ENCODE measurements around the gene TMUB1.

Gene TMUB1

GRCh38 chr7:151082141-151083070 is 887 bp downstream of the TMUB1 start:
- DNase-seq, result no peak

- DNase-seq, result no peak
Observed at GRCh38 chr7:151081170-151082101, 1.9 kb downstream of the TMUB1 start.

- peak; percentile 93 for DNase-seq
Observed at GRCh38 chr7:151080522-151081169, 2.6 kb downstream of the TMUB1 start, which contains the start of gene FASTK. FASTK (minus strand) TSS chr7:151080809; CDS start chr7:151080766, 43 bp downstream.

GRCh38 chr7:151080067-151080521 is 3.2 kb downstream of the TMUB1 start:
- no peak for DNase-seq

- no peak for DNase-seq
Observed at GRCh38 chr7:151079199-151079910, 3.9 kb downstream of the TMUB1 start.

GRCh38 chr7:151078233-151079040 is 4.9 kb downstream of the TMUB1 start:
- no peak for DNase-seq

- DNase-seq, result no peak
Observed at GRCh38 chr7:151077705-151078232, 5.5 kb downstream of the TMUB1 start.

- DNase-seq, result peak; percentile 45
Observed at GRCh38 chr7:151076863-151077704, 6.2 kb downstream of the TMUB1 start.

- DNase-seq, result no peak
Observed at GRCh38 chr7:151075978-151076426, 7.3 kb downstream of the TMUB1 start.

- DNase-seq, result no peak
Observed at GRCh38 chr7:151075662-151075971, 7.7 kb downstream of the TMUB1 start.

GRCh38 chr7:151074817-151075661 is 8.3 kb downstream of the TMUB1 start:
- DNase-seq, result no peak

GRCh38 chr7:151073990-151074389 is 9.3 kb downstream of the TMUB1 start:
- DNase-seq, result no peak

- DNase-seq, result no peak
Observed at GRCh38 chr7:151071032-151071866, 12.0 kb downstream of the TMUB1 start.

- no peak for DNase-seq
Observed at GRCh38 chr7:151070574-151070960, 12.7 kb downstream of the TMUB1 start.

GRCh38 chr7:151069841-151070573 is 13.3 kb downstream of the TMUB1 start:
- DNase-seq, result no peak

- DNase-seq, result no peak
Observed at GRCh38 chr7:151068069-151068773, 15.1 kb downstream of the TMUB1 start.

Data from stimulated activated CD4-positive, alpha-beta T cell treated with anti-CD3 and anti-CD28 coated beads, Interleukin-15, amount 100 ng/mL, for 24 hours (primary cell).